ENCODE results near the gene YIPF4.
"Not testable (repeated sequence)": the region's sequence is repeated elsewhere in the genome, so short reads cannot be mapped to it uniquely, and the experiment has no call there.

The YIPF4 gene

GRCh38 chr2:32277674-32278477 lies at the start of gene YIPF4:
Gene YIPF4, plus strand, starts transcription at chr2:32277904. Its CDS starts 252 bp downstream, at chr2:32278156.
- DNase-seq (ENCODE audit: low read depth in 2 of 2) = peak; percentile 82 to 86

GRCh38 chr2:32228181-32228580 lies 49.5 kb upstream of the YIPF4 start:
- no peak for DNase-seq (ENCODE audit: low read depth in 2 of 2)

GRCh38 chr2:32229635-32230034 lies 48.1 kb upstream of the YIPF4 start:
- DNase-seq (ENCODE audit: low read depth in 2 of 2) = no peak

GRCh38 chr2:32231959-32232358 lies 45.7 kb upstream of the YIPF4 start:
- no peak for DNase-seq (ENCODE audit: low read depth in 2 of 2)

GRCh38 chr2:32235315-32235714 lies 42.4 kb upstream of the YIPF4 start:
- DNase-seq (ENCODE audit: low read depth in 2 of 2) = no peak

GRCh38 chr2:32237488-32237887 lies 40.2 kb upstream of the YIPF4 start:
- DNase-seq (ENCODE audit: low read depth in 2 of 2) = no peak

GRCh38 chr2:32237996-32238395 lies 39.7 kb upstream of the YIPF4 start:
- no peak for DNase-seq (ENCODE audit: low read depth in 2 of 2)

GRCh38 chr2:32242331-32242730 lies 35.4 kb upstream of the YIPF4 start:
- DNase-seq (ENCODE audit: low read depth in 2 of 2) = no peak

- no peak for DNase-seq (ENCODE audit: low read depth in 2 of 2)
Observed at GRCh38 chr2:32246911-32247310, 30.8 kb upstream of the YIPF4 start.

GRCh38 chr2:32248299-32248698 lies 29.4 kb upstream of the YIPF4 start:
- no peak for DNase-seq (ENCODE audit: low read depth in 2 of 2)

GRCh38 chr2:32249731-32250236 lies 27.9 kb upstream of the YIPF4 start:
- DNase-seq (ENCODE audit: low read depth in 2 of 2) = no peak

GRCh38 chr2:32250290-32250689 lies 27.4 kb upstream of the YIPF4 start:
- DNase-seq (ENCODE audit: low read depth in 2 of 2) = no peak

- DNase-seq (ENCODE audit: low read depth in 2 of 2) = no peak
Observed at GRCh38 chr2:32258242-32258641, 19.5 kb upstream of the YIPF4 start.

- DNase-seq (ENCODE audit: low read depth in 2 of 2) = no peak
Observed at GRCh38 chr2:32260376-32260775, 17.3 kb upstream of the YIPF4 start.

GRCh38 chr2:32262105-32262504 lies 15.6 kb upstream of the YIPF4 start:
- DNase-seq (ENCODE audit: low read depth in 2 of 2) = no peak

GRCh38 chr2:32264422-32265105 lies 13.1 kb upstream of the YIPF4 start, which contains the start of gene NLRC4:
Gene NLRC4, minus strand, starts transcription at chr2:32264886. Its CDS starts 8,111 bp downstream, at chr2:32256775.
- no peak for DNase-seq (ENCODE audit: low read depth in 2 of 2)

- no peak for DNase-seq (ENCODE audit: low read depth in 2 of 2)
Observed at GRCh38 chr2:32271063-32271462, 6.6 kb upstream of the YIPF4 start.

GRCh38 chr2:32272279-32272678 lies 5.4 kb upstream of the YIPF4 start:
- DNase-seq (ENCODE audit: low read depth in 2 of 2) = no peak

- DNase-seq (ENCODE audit: low read depth in 2 of 2) = no peak
Observed at GRCh38 chr2:32274289-32274688, 3.4 kb upstream of the YIPF4 start.

- DNase-seq (ENCODE audit: low read depth in 2 of 2) = not testable (repeated sequence)
Observed at GRCh38 chr2:32275790-32276189, 1.9 kb upstream of the YIPF4 start.

GRCh38 chr2:32277363-32277673 lies 386 bp upstream of the YIPF4 start:
- no peak for DNase-seq (ENCODE audit: low read depth in 2 of 2)

- no peak for DNase-seq (ENCODE audit: low read depth in 2 of 2)
Observed at GRCh38 chr2:32278478-32278853, 762 bp downstream of the YIPF4 start.

GRCh38 chr2:32284321-32284720 lies 6.6 kb downstream of the YIPF4 start:
- no peak for DNase-seq (ENCODE audit: low read depth in 2 of 2)
